Amniotic stem cell (primary cell): ENCODE results near the gene TNP1.

Source experiments
- DNase-seq: peaks from one replicate; lab custom pipeline; 2025; lab: John Stamatoyannopoulos, UW

The TNP1 gene, protein sequence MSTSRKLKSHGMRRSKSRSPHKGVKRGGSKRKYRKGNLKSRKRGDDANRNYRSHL

DNA sequence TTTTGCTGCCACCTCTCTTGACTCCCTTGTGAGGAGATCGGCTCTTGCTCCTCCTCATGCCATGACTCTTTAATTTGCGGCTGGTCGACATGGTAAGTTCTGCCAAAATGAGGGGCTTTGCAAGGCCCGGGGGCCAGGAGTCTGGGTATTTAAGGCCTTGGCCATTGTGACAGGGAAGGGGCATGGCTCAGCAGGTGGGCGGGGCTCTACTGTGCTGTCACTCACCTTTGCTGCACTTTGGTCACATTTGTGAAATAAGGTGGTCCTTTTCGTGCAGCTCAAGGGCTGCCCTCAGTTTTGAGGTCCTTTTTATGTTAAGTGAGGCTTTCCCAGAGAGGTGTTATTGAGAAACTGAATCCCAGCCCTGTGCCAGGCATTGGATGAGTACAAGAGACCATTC lies at the start of gene TNP1:
TSS of gene TNP1 (minus strand) at position 121 of the 400 bp plus-strand sequence. CDS start at position 91, 30 bp downstream.
- DNase-seq, result no peak

DNA sequence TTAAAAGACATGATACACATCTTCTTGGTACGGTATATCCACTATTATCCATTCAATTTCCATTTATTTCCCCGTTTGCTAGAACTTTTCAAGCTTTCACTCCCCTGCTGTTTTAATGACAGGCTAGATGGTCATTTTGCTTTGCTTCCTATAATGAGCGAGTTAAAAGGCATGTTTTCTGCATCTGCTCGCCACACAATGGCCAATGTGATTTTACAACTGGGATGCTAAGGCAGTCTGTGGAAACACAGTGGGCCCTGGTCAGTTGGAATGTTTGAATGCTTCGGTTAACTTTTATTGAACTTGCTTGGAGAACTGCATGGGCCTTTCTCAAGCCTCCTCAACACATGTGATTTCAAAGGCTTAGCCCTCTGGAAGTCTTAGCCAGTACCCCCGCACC lies 48.4 kb upstream of the TNP1 start:
- DNase-seq, result no peak

DNA sequence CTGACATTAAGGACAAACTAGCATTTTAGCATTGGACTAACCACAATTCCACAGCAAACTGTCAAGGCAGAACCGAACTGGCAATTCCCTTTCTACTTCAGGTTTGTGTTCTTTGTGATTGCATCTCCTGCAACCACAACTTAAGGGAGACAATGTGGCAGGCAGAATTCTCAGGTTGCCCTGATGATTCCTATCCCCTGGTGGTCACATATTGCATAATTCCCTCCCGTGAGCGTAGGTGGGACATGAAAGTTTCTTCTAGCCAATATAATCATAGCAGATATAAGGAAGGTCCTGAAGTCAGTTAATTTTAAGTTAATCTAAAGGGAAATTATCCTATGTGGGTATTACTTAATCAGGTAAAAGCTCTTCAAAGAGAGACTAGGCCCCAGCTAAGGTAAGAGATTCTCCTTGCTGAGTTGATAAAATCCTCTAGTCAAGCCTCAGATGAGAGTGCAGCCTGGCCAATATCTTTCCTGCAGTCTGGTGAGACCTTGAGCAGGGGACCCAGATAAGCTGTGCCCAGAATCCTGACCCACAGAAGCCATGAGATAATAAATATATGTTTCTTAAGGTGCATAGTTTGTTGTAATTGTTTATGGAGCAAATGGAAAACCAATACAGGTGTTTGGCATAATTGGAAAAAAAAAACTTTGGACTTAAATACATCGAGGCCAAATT lies 45.9 kb upstream of the TNP1 start:
- DNase-seq, result no peak

DNA sequence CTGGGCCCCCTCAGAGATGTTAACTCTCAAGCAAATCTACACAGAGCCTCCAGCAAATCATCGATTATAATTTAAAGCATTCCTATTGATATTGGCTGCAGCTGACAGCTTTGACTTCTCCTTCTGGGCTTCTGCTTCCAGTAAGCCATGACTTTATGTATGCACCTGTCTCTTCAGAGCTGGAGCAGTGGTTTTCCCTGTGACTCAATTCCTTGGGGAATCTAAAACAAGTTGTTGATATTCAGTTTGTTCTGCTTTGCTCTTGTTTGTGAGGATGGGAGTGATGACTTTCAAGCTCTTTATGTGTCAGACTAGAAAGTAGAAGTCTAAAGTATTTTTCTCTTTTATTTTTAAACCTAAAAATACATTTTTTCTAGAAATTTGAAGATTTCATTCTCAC lies 45.1 kb upstream of the TNP1 start:
- no peak for DNase-seq

DNA sequence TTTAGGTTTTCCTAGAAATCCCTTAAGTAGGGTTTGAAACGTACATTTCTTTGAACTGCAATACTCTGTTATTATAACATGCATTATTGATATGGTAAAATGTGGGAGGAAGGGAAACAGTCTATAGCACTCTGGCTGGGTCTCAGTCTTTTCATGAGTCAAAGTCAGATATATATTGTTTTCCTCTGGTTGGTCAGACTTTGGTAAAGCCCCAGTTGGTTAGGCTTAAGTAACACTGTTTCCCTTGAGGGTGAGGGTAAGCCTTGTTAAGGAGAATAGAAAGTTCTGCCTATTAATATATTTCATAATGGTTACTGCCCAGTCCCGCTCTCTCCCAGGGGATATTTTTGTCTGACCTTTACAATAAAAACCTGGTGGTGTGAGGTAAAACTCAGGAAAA lies 44.7 kb upstream of the TNP1 start:
- DNase-seq, result no peak

DNA sequence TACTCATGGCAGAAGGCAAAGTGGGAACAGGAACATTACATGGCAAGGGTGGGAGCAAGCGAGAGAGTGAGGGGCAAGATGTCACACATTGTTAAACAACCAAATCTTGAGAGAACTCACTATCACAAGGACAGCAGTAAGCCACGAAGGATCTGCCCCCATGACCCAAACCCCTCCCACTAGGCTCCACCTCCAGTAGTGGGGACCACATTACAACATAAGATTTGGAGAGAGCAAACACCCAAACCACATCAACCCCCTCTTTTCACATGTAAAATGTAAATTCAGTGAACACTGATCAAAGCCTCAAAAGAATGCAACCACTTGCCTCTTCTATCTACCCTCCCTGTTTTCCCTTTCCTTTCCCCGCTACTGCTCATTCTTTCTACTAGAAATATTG lies 43.6 kb upstream of the TNP1 start:
- DNase-seq, result no peak

DNA sequence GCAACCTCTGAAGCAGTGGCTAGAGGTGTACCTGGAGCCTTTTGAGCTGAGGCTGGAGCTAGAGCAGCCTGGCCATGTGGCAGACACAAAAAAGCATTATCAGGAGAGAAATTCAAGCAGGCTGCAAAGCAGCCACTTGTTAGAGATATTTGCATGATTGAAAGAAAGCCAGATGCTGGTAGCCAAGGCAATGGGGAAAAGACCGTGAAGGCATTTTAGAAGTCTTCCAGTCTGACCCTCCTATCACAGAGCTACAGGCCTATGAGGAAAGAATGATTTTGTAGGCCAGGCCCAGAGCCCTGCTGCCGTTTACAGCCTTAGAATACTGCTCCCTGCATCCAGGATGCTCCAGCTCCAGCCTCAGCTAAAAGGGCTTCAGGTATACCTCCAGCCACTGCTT lies 41.4 kb upstream of the TNP1 start:
- DNase-seq, result no peak

DNA sequence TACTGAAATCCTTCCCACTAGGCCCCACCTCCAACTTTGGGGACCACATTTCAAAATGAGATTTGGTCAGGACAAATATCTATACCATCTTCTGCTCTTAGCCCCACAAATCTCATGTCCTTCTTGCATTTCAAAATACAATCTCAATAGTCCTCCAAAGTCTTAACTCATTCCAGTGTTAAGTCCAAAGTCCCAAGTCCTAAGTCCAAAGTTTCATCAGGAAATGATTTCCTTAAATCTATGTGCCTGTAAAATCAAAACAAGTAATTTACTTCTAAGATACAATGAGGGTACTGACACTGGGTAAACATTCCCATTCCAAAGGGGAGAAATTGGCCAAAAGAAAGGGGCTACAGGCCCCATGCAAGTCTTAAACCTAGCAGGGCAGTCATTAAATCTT lies 40.5 kb upstream of the TNP1 start:
- no peak for DNase-seq

DNA sequence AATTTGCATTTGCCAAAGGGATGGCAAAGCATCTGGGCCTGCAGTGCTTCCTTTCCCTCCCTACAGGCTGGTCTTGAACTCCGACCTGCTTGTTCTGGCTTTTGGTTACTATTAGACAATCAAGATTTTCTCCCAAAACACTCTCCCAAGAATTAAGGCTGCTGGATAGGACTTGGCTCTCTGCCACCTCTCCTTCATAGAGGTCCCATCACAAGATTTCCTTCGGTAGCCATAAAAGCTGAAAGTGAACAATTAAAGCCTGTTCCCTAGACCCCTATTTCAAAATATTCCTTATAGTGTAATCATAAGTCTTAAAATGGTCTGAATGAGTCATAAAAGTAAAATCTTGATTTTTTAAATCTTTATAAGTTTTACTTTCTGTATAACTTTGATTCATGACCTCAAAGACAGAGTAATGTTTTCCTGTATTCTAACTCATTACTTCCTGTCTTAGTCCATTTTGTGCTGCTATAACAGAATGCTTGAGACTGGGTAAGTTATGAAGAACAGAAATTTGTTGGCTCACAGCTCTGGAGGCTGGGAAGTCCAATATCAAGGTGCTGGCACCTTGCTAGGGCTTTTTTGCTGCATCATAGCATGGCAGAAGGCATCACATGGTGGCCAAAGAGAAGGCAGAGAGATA lies 37.8 kb upstream of the TNP1 start:
- DNase-seq, result no peak

DNA sequence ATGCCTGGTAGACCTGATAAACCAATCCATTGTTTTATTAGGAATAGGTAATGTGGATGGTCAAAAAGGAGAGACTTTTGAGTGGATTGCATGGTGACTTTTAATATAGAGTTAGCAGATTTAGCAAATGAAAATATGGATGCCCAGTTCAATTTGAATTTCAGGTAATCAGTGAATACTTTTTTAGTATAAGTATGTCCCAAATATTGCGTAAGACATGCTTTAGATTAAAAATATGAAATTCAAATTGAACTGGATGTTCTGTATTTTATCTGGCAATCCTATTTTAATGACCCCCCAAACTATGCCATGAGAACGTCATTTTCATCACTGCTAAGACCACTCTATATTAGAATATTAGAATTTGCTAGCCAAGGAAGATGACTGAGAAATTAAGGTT lies 30.3 kb upstream of the TNP1 start:
- DNase-seq, result no peak

DNA sequence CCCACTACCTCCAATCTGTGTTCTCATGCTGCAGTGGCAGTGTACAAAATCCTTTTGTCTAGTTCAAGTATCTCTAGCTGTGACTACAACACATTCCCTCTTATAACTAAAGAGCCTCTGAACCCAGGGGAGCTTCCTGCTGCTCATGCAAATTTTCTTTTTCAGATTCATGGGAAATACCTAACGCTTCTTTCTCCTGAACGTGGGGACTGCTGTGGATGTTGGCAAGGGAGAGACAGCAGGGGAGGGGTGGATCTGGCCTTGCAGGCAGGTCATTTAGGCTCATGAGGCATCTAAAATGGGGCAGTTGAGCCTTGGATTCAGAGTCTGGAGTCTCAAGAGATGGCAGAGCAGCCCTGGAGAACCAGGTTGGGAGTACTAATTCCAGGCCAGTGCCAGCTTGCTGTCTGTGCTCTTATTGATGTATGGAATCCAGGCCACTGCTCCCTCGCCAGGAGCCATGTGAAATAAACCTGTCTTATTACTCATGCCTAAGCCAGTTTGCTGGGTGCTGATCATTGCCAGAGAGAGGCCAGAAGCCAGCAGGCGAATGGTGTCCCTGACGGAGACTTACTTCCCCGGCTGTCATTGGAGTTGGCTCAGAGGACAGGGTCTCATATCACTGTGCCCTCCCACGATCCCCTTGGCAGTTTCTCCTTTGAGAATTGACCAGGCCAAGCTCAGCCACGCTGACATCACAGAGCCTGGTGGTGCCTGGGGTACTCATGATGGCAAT lies 29.2 kb upstream of the TNP1 start:
- DNase-seq, result no peak

DNA sequence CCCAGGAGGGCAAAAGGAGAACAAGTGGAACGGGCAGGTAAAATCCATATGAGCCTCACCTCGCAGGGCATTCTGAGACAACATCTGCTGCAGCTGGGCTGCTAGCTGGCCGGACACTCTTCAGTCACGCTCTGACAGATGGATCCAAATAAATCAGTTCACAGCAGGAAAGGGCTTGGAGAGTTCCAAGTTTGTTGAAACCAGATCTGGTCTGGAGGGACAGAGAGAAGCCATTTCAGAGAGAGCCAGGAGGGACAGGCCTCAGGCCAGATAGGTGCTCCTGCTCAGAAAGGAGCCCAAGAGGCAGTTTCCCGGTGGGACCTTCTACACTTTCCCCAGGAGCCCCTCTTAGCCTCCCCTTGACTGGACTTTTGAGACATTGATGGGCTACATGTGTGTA lies 28.2 kb upstream of the TNP1 start:
- no peak for DNase-seq

DNA sequence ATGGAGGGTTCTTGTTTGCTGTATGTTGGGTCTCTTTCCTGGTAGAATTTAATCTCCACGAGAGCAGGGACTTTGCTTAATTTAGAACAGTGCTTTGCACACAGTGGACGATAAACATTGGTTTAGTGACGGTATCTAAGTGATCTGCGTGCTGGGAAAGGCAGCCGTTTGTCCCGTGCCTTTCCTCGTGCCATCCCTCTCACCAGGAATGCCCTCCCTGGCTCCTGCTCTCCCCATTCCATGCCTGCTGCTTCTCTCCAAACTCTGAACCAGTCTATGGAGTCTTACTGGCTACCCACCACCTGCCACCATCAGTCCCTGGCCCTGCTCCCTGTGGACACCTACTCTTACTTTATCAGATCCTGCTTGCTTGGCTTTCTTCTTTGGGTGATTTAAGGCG lies 27.3 kb upstream of the TNP1 start:
- DNase-seq, result no peak

DNA sequence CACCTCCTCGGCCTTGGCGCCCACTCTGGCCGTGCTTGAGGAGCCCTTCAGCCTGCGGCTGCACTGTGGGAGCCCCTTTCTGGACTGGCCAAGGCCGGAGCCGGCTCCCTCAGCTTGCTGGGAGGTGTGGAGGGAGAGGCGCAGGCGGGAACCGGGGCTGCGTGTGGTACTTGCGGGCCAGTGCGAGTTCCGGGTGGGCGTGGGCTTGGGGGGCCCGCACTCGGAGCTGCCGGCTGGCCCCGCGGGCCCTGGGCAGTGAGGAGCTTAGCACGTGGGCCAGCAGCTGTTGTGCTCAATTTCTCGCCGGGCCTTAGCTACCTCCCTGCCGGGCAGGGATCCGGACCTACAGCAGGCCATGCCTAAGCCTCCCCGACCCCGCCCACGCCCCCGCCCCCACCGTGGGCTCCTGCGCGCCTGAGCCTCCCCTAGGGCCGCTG lies 25.3 kb upstream of the TNP1 start:
- no peak for DNase-seq

DNA sequence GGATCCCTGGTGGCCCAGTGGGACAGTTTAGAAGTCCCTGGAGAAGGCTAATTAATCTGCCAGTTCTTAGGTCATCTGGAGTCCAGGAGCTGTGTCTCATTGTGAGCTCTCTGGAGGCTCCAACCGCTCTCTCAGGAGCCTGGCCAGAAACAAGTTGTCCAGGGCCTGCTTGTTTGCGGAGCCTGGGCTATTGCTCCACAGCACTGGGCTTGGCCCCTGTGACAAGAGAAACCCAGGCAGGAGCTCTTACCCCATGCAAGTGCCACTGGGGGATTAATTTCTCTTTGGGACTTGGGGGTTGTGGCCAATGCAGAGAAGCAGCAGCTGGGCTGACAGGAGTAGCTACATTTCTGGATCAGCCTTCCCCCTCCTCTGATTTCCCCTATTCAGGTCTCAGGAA lies 24.5 kb upstream of the TNP1 start:
- no peak for DNase-seq

DNA sequence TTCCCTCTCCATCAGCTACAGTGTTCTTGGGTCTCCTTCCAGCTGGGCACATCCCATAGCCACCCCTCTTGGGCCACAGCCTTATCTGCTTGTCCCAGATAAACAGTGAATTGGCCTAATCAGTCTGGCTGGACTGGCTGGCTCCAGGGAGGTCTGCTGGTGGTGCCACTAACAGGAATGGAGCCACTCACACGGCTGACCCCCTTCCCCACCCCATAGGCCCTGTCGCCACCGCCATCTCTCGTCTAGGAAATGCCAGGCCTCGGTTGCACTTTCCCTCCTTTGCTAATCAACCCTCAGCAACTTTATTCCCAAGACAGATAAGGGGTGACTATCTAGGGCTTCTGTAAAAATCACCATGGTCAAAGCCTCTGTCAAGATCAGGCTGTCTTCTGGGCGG lies 23.0 kb upstream of the TNP1 start:
- no peak for DNase-seq

DNA sequence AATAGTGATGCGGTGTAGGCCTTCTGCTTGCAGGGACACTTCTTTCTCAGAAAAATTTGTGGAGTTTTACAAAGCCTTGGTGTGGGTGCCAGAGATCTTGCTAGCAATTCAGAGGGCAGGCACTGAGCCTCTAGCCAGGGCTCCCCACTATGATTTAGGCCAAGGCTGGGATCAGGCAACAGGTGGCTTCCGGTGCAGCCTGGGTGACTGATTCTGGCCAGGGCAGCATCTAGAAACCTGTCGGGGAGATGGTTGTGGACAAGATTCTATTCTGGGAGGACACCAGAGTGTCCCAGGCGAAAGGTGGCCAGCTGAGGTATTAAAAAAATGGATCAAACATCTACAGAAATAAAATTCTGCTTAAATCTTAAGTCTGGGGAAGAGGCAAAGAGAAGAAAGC lies 21.5 kb upstream of the TNP1 start:
- no peak for DNase-seq

DNA sequence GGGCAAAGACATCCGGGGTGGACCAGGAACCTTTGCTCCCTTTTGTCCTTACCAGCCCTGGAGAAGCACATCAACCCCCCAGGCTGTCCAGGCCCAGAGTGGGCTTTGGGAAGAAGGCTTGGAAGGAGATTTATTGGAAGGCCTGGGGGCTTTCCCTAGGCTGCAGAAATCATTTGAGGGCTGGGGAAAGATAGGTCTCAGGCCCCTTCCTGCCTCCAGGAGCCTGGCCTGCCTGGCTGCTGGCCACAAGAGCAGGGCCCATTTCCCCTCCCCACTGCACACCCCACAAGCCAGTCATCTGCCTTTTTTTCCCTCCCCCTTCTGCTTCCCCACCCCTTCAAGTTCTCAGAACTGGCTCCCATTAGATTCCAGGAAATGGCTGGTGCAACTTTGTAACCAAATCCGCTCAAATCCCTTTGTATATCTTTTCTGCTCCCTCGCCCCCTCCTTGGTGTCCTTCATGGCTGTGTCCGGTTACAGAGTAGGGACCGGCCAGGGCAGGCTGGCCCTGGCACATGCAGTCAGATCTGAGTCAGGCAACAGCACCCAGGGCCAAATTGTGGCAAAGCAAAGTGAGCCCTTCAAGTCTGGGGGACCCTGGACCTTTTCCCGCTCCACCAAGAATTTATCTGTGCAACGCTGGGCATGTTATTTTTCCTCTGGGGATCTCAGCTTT lies 20.8 kb upstream of the TNP1 start:
- no peak for DNase-seq

DNA sequence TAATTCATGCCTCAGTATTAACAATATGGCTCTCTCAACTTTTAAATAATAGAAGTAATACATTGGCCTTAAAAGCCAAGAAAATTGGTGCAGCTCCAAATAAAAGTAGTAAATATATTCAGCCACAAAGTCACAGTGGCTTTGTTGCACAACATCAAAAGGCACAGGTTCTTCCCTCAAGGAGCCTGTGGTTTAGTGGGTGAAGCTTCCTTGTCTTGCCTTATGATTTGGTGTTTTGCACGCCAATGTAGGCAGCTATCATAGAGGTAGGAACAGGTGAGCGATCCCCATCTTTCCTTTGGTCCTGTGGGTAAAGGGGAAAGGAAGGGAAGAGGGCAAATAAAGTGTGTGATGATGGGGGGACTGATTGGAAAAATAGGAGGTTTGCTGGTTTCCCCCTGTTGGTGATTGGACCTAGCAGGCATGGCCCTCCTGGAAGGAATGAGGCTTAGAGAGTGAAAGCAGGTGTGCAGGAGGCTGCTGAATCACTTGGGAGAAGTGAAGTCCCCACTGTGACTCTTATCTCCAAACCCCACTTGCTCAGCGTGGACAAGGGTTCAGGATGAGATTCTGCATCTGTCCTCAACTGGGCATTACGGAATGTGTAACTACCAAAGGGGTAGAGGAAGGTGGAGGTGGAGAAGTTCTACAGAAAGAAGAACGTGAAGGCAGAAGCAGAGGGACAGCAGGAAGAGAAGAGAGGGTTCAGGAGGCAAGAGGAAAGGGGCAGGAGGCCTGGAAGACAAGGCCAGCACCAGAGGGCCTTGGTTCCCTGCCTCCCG lies 20.1 kb upstream of the TNP1 start:
- no peak for DNase-seq

DNA sequence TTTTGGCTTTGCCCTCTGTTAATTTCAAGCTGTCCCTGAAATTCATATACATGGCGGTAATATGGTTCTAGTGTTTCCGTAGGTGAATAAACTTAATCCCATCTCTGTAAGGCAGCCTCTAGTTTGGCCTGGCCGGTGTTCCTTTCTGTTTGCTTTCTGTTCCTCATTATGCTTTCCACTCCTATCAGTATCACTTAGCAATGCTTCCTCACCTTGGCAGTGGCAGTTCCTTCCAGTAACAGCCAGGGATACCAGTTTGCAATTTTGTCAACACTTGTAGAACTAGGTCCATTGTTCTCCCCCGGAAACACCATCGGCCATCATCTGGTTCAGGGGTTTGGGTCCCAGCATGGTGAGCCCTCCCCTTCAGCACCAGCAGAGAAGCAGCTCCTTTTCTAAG lies 18.2 kb upstream of the TNP1 start:
- DNase-seq, result no peak

DNA sequence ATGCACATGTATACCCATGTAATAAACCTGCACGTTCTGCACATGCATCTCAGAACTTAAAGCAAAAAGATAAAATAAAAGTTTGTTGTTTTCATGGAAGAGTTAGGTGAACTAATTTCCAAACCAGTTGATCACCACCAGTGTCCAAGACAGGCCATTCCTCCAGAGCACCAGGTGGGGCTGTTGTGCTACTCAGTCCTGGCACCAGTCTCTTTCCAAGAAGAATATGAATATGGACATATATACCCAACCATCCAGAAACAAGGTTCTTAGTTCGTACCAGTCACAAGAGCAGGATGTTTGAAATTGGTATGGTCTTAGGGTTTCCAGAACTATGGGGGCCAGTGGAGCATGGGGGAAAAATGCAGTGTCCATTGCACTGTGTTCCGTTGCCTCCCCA lies 17.2 kb upstream of the TNP1 start:
- no peak for DNase-seq

DNA sequence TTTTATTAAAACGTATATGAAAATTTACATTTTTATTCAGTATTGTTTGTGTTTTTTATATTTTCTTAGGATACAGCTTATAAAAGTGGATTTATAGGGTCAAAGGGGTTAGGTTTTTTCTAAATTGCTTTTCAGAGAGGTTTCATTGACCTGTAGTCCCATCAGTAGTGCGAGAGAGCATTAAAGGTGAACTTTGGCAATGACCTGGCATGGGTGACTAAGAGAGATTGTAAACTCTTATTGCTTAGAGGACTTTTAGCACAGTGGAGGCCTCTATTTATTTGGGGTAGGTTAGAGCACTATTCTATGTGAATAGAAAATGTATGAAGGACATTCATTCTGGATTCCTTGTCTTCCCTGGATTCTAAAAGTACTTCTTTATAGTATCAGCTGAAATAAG lies 16.0 kb upstream of the TNP1 start:
- no peak for DNase-seq
